Measurements from ENCODE around the gene KLHL42. TPM values are rescaled to one million over a fixed set of nuclear protein-coding genes. Genes with fewer than 3 reads are reported as not detected.
"Not testable (repeated sequence)": the region's sequence is repeated elsewhere in the genome, so short reads cannot be mapped to it uniquely, and the experiment has no call there.

KLHL42 gene
- total RNA-seq, result 10 to 100 TPM; 19.4 to 20.5 TPM
- 10 to 100 TPM; 10.8 to 12.6 TPM for polyA plus RNA-seq

DNA sequence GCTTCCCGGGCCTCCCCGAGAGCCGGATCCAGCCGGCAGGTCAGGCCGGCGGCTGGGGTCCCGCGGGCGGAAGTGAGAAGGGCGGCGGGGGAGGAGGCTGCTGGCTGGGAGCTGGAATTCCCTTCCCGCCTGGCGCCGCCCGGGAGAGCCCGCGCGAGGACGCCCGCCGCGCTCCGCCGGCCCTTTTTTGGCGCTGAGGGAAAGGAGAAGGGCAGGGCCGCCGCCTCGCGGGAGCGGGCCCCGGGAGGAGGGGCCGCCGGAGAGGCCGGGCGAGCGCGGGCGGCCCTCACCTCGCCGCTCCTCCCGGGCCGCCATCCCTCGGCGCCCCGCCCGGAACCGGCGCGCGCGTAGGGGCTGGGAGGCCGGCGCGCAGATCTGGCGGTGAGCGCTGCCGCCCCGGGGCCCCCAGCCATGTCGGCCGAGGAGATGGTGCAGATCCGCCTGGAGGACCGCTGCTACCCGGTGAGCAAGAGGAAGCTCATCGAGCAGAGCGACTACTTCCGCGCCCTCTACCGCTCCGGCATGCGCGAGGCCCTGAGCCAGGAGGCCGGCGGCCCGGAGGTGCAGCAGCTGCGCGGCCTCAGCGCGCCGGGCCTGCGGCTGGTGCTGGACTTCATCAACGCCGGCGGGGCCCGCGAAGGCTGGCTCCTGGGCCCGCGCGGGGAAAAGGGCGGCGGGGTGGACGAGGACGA is at the start of gene KLHL42, which contains the start of gene MANSC4:
KLHL42 (plus strand) TSS at position 314 of the 692 bp plus-strand sequence; CDS start at position 412, 98 bp downstream.
MANSC4 (minus strand) TSS at position 317 of the 692 bp plus-strand sequence. CDS start 8,960 bp downstream, outside the sequence.
- CTCF ChIA-PET (ENCODE audit: partially characterized antibody), result interaction anchor here (1.0 to 2.0 kb wide), 4 partner anchors 10 to 47 kb away, joined by 3 to 12 read pairs (median 4); no protein-coding TSS in a partner anchor
- Mint-ChIP-seq H3K27ac (peak within 1 kb of the TSS; percentile 84 to 97 (median 87)), H3K27me3 (no peaks in the 10 kb centered on the region), H3K4me3 (peak within 1 kb of the TSS; percentile 86 to 94 (median 90)), H3K36me3 (peaks cover 6 to 9% of the 10 kb centered on the region in 2 donors), H3K9me3 (no peaks in the 10 kb centered on the region), H3K4me1 (peaks cover 28 to 40% (median 34%) of the 10 kb centered on the region in 4 donors)
- no peaks in the 10 kb centered on the region for H3K27me3 ChIP-seq (ENCODE audit: insufficient read depth, low read length)
- DNase-seq, result peak; percentile 62 to 75 (median 72)
- POLR2A ChIA-PET (ENCODE audit: partially characterized antibody), result interaction anchor here (0.6 to 2.6 kb wide), 10 partner anchors 10 to 948 kb away, joined by 3 to 23 read pairs (median 5); partner anchors contain the start of genes CCDC91 and PPFIBP1
- peak within 1 kb of the TSS; percentile 73 to 74 for H3K4me3 ChIP-seq (ENCODE audit: low read length in 2 of 2)
- H3K9me3 ChIP-seq (ENCODE audit: control insufficient read depth in 1 of 2, low read length in 2 of 2), result no peaks in the 10 kb centered on the region
- H3K27ac ChIP-seq (ENCODE audit: low read depth, low read length), result peak within 1 kb of the TSS; percentile 62
- H3K4me1 ChIP-seq (ENCODE audit: insufficient read depth, low read length), result peaks cover 26% of the 10 kb centered on the region
- intact Hi-C loops (cut with micrococcal nuclease), result loop anchor here (1.0 to 2.0 kb wide), 2 partner anchors 41 to 69 kb away; partner anchors contain the start of gene MRPS35
- H3K36me3 ChIP-seq (ENCODE audit: insufficient read depth, low read length), result no peaks in the 10 kb centered on the region

DNA sequence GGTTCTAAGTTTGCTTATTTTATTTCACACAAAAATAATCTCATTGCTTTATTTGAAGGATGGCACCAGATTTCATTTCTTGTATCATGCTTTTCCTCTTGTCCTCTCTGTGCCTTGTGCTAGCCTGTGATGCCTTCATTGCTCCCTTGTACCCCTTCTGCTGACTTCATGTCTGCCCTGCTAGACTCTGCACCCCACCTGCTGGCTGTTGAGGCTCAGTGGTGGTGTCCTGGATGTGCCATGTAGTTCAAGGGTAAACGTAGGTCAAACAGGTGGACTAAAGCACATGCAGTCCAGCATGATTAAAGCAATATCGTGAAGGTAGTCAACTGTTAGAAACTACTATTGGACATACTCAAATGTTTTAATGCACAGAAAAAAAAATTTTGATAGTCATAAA is 47.8 kb upstream of the KLHL42 start:
- intact Hi-C loops (cut with micrococcal nuclease), result loop anchor here (5.0 kb wide), 2 partner anchors 110 to 1140 kb away; no protein-coding TSS in a partner anchor
- Mint-ChIP-seq H3K4me3 (no peak overlapping the region), H3K4me1 (peaks cover 0 to 5% (median 0%) of the 10 kb centered on the region in 4 donors), H3K27me3 (no peaks in the 10 kb centered on the region), H3K36me3 (peaks cover 32 to 60% of the 10 kb centered on the region in 2 donors), H3K9me3 (no peaks in the 10 kb centered on the region), H3K27ac (no peak overlapping the region)
- ChIA-PET CTCF (ENCODE audit: partially characterized antibody) (interaction anchor here (1.0 to 6.4 kb wide), 4 partner anchors 14 to 208 kb away, joined by 3 to 63 read pairs (median 18); no protein-coding TSS in a partner anchor), POLR2A (ENCODE audit: partially characterized antibody) (no interaction called here)
- no peaks in the 10 kb centered on the region for H3K27me3 ChIP-seq (ENCODE audit: insufficient read depth, low read length)
- H3K9me3 ChIP-seq (ENCODE audit: control insufficient read depth in 1 of 2, low read length in 2 of 2), result no peaks in the 10 kb centered on the region
- peaks cover 6% of the 10 kb centered on the region for H3K36me3 ChIP-seq (ENCODE audit: insufficient read depth, low read length)
- H3K4me3 ChIP-seq (ENCODE audit: low read length in 2 of 2), result no peak overlapping the region
- no peak overlapping the region for H3K27ac ChIP-seq (ENCODE audit: low read depth, low read length)
- no peak for DNase-seq
- H3K4me1 ChIP-seq (ENCODE audit: insufficient read depth, low read length), result no peaks in the 10 kb centered on the region

GRCh38 chr12:27733052-27733656 is 46.9 kb upstream of the KLHL42 start:
- POLR2A ChIA-PET (ENCODE audit: partially characterized antibody), result no interaction called here
- Histone ChIP-seq H3K27me3 (ENCODE audit: insufficient read depth, low read length) (no peaks in the 10 kb centered on the region), H3K36me3 (ENCODE audit: insufficient read depth, low read length) (peaks cover 6% of the 10 kb centered on the region), H3K4me1 (ENCODE audit: insufficient read depth, low read length) (no peaks in the 10 kb centered on the region), H3K27ac (ENCODE audit: low read depth, low read length) (no peak overlapping the region), H3K9me3 (ENCODE audit: control insufficient read depth in 1 of 2, low read length in 2 of 2) (no peaks in the 10 kb centered on the region), H3K4me3 (ENCODE audit: low read length in 2 of 2) (no peak overlapping the region)
- CTCF ChIA-PET (ENCODE audit: partially characterized antibody), result interaction anchor here (0.7 to 6.4 kb wide), 11 partner anchors 9 to 214 kb away, joined by 3 to 63 read pairs (median 3); partner anchors contain the start of genes KLHL42 and MANSC4
- intact Hi-C loops (cut with micrococcal nuclease), result loop anchor here (1.0 to 5.0 kb wide), 3 partner anchors 88 to 1139 kb away; no protein-coding TSS in a partner anchor
- Mint-ChIP-seq H3K27me3 (no peaks in the 10 kb centered on the region), H3K27ac (no peak overlapping the region), H3K4me3 (no peak overlapping the region), H3K36me3 (peaks cover 35 to 64% of the 10 kb centered on the region in 2 donors), H3K9me3 (no peaks in the 10 kb centered on the region), H3K4me1 (peaks cover 0 to 7% (median 0%) of the 10 kb centered on the region in 4 donors)
- DNase-seq, result peak in 4 of 5 donors; percentile 24 to 42 (median 34)

DNA sequence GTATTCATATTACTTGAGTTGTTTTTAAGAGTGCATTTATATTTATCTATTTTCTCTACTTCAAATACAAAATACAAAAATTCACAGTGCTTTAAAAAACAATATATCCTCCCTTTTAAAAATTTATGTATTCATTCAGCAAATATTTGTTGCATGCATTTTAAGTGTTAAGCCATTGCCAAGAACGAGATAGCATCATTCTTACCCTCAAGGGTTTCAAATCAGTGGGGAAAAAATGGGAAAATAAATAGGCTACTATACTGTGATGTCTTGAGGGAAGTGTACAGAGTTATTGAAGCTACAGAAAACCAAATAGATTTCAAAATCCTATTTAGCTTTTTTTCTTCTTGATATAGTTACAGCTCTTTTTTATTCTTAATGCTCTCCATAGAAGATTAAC is 46.2 kb upstream of the KLHL42 start:
- ChIA-PET CTCF (ENCODE audit: partially characterized antibody) (interaction anchor here (0.7 to 6.4 kb wide), 13 partner anchors 8 to 219 kb away, joined by 3 to 63 read pairs (median 3); partner anchors contain the start of genes KLHL42 and MANSC4), POLR2A (ENCODE audit: partially characterized antibody) (no interaction called here)
- Histone ChIP-seq H3K4me1 (ENCODE audit: insufficient read depth, low read length) (no peaks in the 10 kb centered on the region), H3K4me3 (ENCODE audit: low read length in 2 of 2) (no peak overlapping the region), H3K9me3 (ENCODE audit: control insufficient read depth in 1 of 2, low read length in 2 of 2) (no peaks in the 10 kb centered on the region), H3K36me3 (ENCODE audit: insufficient read depth, low read length) (peaks cover 6% of the 10 kb centered on the region), H3K27ac (ENCODE audit: low read depth, low read length) (no peak overlapping the region), H3K27me3 (ENCODE audit: insufficient read depth, low read length) (no peaks in the 10 kb centered on the region)
- no peak for DNase-seq
- Mint-ChIP-seq H3K27me3 (no peaks in the 10 kb centered on the region), H3K9me3 (no peaks in the 10 kb centered on the region), H3K36me3 (peaks cover 35 to 62% of the 10 kb centered on the region in 2 donors), H3K4me3 (no peak overlapping the region), H3K27ac (no peak overlapping the region), H3K4me1 (peaks cover 0 to 7% (median 0%) of the 10 kb centered on the region in 4 donors)
- intact Hi-C loops (cut with micrococcal nuclease), result loop anchor here (1.0 to 5.0 kb wide), 3 partner anchors 88 to 1139 kb away; no protein-coding TSS in a partner anchor

DNA sequence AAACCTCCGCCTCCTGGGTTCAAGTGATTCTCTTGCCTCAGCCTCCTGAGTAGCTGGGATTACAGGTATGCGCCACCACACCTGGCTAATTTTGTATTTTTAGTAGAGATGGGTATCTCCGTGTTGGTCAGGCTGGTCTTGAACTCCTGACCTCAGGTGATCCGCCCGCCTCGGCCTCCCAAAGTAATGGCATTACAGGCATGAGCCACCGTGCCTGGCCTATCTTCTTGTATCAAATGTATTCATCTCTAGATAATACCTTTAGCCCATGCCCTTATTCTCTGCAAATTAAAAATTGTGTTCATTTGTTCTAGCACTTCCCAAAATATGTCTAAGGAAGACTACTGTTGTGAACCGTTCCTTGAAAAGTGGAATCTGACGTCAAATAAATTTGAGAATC is 45.7 kb upstream of the KLHL42 start:
- DNase-seq; POLR2A ChIA-PET (ENCODE audit: partially characterized antibody); H3K4me3 ChIP-seq (ENCODE audit: low read length in 2 of 2); H3K4me1 Mint-ChIP-seq; H3K4me1 ChIP-seq (ENCODE audit: insufficient read depth, low read length); H3K9me3 ChIP-seq (ENCODE audit: control insufficient read depth in 1 of 2, low read length in 2 of 2); H3K27me3 ChIP-seq (ENCODE audit: insufficient read depth, low read length); H3K27ac Mint-ChIP-seq; H3K27ac ChIP-seq (ENCODE audit: low read depth, low read length); H3K4me3 Mint-ChIP-seq; H3K27me3 Mint-ChIP-seq; H3K9me3 Mint-ChIP-seq: not testable (repeated sequence)
- intact Hi-C loops (cut with micrococcal nuclease), result loop anchor here (5.0 kb wide), 2 partner anchors 108 to 1138 kb away; no protein-coding TSS in a partner anchor
- peaks cover 34 to 62% of the 10 kb centered on the region in 2 donors for H3K36me3 Mint-ChIP-seq
- H3K36me3 ChIP-seq (ENCODE audit: insufficient read depth, low read length), result peaks cover 11% of the 10 kb centered on the region
- CTCF ChIA-PET (ENCODE audit: partially characterized antibody), result interaction anchor here (0.7 to 6.4 kb wide), 5 partner anchors 14 to 219 kb away, joined by 3 to 63 read pairs (median 4); no protein-coding TSS in a partner anchor

DNA sequence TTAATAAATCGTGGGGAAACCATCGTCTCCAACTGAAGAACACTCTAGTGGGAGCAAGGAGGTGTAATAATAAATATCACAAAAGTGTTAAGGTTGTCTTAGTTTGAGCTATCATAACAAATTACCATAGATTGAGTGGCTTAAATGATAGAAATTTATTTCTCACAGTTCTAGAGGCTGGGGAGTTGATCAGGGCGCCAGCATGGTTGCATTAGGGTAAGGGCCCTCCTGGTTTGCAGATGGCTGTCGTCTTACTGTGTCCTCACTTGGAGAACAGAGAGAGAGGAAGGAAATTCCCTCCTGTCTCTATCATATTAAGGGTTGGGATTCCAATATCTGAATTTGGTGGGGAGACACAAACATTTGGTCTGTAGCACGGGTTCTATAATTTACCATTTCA is 36.4 kb upstream of the KLHL42 start:
- no peak overlapping the region for H3K4me3 ChIP-seq (ENCODE audit: low read length in 2 of 2)
- no peaks in the 10 kb centered on the region for H3K9me3 ChIP-seq (ENCODE audit: control insufficient read depth in 1 of 2, low read length in 2 of 2)
- no peaks in the 10 kb centered on the region for H3K4me1 ChIP-seq (ENCODE audit: insufficient read depth, low read length)
- DNase-seq, result no peak
- no peaks in the 10 kb centered on the region for H3K27me3 ChIP-seq (ENCODE audit: insufficient read depth, low read length)
- no peaks in the 10 kb centered on the region for H3K9me3 Mint-ChIP-seq
- no peak overlapping the region for H3K27ac Mint-ChIP-seq
- H3K4me1 Mint-ChIP-seq, result peaks cover 0 to 3% (median 0%) of the 10 kb centered on the region in 4 donors
- H3K27me3 Mint-ChIP-seq, result no peaks in the 10 kb centered on the region
- H3K4me3 Mint-ChIP-seq, result no peak overlapping the region
- H3K36me3 ChIP-seq (ENCODE audit: insufficient read depth, low read length), result peaks cover 17% of the 10 kb centered on the region
- intact Hi-C loops (cut with micrococcal nuclease), result no loop called here
- CTCF ChIA-PET (ENCODE audit: partially characterized antibody), result no interaction called here
- peaks cover 34 to 58% of the 10 kb centered on the region in 2 donors for H3K36me3 Mint-ChIP-seq
- POLR2A ChIA-PET (ENCODE audit: partially characterized antibody), result no interaction called here
- no peak overlapping the region for H3K27ac ChIP-seq (ENCODE audit: low read depth, low read length)

DNA sequence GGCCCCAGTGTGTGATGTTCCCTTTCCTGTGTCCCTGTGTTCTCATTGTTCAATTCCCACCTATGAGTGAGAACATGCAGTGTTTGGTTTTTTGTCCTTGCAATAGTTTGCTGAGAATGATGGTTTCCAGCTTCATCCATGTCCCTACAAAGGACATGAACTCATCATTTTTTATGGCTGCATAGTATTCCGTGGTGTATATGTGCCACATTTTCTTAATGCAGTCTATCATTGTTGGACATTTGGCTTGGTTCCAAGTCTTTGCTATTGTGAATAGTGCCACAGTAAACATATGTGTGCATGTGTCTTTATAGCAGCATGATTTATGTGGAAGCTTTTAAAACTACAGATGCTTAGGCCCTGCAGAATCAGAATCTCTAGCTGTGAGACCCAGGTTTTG is 34.3 kb upstream of the KLHL42 start:
- DNase-seq; H3K4me1 Mint-ChIP-seq; H3K9me3 ChIP-seq (ENCODE audit: control insufficient read depth in 1 of 2, low read length in 2 of 2); H3K4me3 Mint-ChIP-seq; H3K4me1 ChIP-seq (ENCODE audit: insufficient read depth, low read length); H3K27ac Mint-ChIP-seq; H3K9me3 Mint-ChIP-seq; intact Hi-C loops (cut with micrococcal nuclease); H3K27me3 Mint-ChIP-seq; H3K27ac ChIP-seq (ENCODE audit: low read depth, low read length); H3K4me3 ChIP-seq (ENCODE audit: low read length in 2 of 2); POLR2A ChIA-PET (ENCODE audit: partially characterized antibody); H3K27me3 ChIP-seq (ENCODE audit: insufficient read depth, low read length); H3K36me3 ChIP-seq (ENCODE audit: insufficient read depth, low read length): not testable (repeated sequence)
- H3K36me3 Mint-ChIP-seq, result peaks cover 34 to 48% of the 10 kb centered on the region in 2 donors
- CTCF ChIA-PET (ENCODE audit: partially characterized antibody), result interaction anchor here (1.1 to 1.9 kb wide), 2 partner anchors 13 to 76 kb away, joined by 3 to 5 read pairs; no protein-coding TSS in a partner anchor
